AG09319 (cell line): ENCODE data around the gene ARHGAP32.

Experiments
- DNase-seq: peaks from one replicate; pipeline ENCODE4 v3.0.0-alpha.2; 2010; ENCODE audit warnings: low read depth; ENCODE audit errors: extremely low read depth
- TF ChIP-seq, protein P1 (sequence below): IDR thresholded peaks from 2 replicates; pipeline ENCODE4 v1.5.1; 2011; ENCODE audit warnings: low read depth, mild to moderate bottlenecking, inconsistent platforms, low read length, moderate library complexity

Gene ARHGAP32

DNA sequence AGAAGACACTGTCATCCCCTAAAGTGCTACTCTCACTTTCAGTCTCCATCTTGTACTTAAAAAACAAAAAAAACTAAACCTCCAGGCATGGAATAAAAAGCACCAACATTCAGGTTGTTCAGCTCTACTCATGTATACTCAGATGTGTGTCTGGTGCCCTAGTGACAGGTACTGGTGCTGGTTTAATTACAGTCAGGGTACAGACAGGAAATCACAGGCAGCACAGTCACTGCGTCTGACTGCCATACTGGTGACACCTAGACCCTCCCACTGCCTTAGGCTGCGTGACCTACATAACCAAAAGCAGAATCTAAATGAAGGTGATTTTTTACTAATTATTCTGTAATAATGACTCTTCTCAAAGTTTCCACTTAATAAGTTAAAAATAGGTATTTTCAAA is at the start of gene ARHGAP32:
TSS of gene ARHGAP32 (minus strand) at position 176 of the 400 bp plus-strand sequence. CDS start at position 49, 127 bp downstream.
- DNase-seq: no peak
- TF ChIP-seq, protein P1, sequence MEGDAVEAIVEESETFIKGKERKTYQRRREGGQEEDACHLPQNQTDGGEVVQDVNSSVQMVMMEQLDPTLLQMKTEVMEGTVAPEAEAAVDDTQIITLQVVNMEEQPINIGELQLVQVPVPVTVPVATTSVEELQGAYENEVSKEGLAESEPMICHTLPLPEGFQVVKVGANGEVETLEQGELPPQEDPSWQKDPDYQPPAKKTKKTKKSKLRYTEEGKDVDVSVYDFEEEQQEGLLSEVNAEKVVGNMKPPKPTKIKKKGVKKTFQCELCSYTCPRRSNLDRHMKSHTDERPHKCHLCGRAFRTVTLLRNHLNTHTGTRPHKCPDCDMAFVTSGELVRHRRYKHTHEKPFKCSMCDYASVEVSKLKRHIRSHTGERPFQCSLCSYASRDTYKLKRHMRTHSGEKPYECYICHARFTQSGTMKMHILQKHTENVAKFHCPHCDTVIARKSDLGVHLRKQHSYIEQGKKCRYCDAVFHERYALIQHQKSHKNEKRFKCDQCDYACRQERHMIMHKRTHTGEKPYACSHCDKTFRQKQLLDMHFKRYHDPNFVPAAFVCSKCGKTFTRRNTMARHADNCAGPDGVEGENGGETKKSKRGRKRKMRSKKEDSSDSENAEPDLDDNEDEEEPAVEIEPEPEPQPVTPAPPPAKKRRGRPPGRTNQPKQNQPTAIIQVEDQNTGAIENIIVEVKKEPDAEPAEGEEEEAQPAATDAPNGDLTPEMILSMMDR: no peak

DNA sequence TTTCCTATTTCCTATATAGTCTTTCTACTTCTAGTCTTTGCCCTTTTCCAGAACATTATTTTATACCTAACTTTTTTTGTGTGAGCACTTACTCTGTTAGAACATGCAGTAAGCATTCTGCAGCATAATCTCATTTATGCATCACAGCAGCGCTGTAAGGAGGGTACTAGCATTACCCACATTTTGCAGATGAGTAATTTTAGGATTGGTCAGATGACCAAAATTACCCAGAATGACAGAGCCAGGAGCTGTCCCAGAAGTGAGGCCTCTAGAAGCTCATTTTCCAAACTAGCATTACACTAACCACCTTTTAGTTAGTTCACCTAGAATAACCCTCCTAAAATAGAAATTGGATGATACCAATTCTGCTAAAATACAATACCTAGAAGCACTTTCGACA is 47.1 kb upstream of the ARHGAP32 start:
- TF ChIP-seq, protein P1: no peak
- no peak for DNase-seq

DNA sequence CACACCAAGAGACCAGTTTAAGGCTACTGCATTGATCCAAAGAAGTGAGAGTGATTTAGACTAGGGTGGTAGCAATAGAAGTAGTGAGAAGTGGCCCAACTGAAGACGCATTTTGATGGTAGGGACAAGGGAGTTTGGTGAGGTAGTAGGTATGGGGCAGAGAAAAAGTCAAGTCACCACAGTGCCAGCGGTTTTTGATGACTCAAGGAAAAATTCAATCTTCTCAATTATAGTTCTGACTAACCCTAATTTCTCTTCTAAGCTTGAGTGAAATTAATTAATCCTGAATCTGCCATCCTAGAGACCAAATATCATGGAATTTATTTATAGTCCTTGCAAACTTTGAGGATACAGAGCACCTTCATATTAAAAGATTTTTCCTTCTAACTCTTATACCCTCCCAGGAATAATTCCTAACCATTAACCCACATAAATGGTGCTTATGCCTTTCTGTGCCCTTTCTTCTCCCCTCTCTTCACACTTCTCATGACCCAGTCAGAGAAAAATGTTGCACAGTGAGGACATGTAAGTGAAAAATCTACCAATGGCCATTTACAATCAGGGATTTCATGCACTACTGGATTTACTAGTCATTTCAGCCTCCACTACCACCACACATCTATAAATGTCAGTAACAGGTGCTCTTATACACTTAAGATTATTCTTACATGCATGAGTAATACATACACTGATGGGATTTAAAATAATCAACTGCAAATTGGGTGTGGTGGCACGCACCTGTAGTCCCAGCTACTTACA is 45.9 kb upstream of the ARHGAP32 start:
- DNase-seq: no peak
- TF ChIP-seq, protein P1: no peak

DNA sequence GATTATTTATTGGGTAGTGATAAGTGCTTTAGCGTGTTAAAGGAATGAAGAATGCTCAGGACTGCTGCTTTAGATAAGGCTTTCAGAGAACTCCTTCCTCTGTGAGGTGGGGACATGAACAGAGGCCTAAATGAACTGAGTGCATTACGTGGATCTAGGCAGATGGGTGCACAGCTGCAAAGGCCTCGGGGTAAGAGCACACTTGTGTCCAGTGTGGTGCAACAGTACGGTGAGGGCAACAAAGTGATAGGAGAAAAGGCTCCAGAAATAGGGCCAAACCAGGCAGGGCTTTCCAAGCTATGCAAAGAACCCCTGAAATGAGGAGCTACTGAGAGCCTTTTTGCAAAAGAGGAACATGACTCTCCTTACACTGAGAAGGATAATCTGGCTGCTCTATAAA is 45.3 kb upstream of the ARHGAP32 start:
- TF ChIP-seq, protein P1: no peak

DNA sequence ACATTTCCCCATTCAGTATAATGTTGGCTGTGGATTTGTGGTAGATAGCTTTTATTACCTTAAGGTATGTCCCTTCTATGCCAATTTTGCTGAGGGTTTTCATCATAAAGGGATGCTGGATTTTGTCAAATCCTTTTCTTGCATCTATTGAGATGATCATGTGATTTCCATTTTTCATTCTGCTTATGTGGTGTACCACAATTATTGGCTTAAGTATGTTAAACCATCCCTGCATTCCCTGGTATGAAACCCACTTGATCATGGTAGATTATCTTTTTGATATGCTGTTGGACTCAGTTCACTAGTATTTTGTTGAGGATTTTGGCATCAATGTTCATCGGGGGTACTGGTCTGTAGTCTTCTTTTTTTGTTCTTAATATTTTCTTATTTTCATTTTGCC is 44.7 kb upstream of the ARHGAP32 start:
- DNase-seq: no peak
- TF ChIP-seq, protein P1: no peak

More for the DNA sequence above, 45.3 kb upstream of the ARHGAP32 start:
- no peak for DNase-seq

DNA sequence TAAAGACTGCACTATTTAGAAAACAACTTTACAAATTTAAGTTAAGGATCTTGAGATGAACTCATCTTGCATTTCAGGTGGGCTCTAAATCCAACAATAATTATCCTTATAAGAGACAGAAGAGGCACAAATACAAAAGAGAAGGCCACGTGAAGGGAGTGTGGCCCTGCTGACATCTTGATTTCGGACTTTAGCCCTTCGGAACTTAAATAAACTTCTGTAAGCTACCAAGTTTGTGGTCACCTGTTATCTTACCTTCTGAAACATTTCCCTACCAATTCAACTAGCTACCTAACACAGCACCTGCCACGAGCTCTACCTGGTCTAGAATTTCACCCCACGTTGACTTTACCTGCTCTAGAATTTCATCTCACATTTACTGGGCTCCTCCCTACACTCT is 42.9 kb upstream of the ARHGAP32 start:
- TF ChIP-seq, protein P1: no peak

DNA sequence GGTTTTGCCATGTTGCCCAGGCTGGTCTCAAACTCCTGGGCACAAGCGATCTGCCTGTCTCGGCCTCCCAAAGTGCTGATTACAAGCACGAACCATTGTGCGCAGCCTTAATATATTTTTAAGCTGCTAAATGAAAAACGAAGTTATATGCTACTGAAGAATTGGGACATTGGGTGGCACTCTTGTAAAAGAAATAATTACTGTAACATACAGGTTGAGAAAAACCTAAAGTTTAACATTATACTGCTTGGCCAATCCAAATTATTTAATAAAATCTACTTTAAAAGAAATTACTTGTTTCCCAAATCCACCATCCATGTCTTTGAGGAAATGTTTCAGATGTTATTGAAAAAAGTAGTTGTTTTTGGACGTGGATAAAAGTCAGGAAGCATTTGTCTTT is 37.9 kb upstream of the ARHGAP32 start:
- no peak for DNase-seq

More for the DNA sequence above, 42.9 kb upstream of the ARHGAP32 start:
- no peak for DNase-seq

More for the DNA sequence above, 37.9 kb upstream of the ARHGAP32 start:
- TF ChIP-seq, protein P1: no peak
